Hematopoietic multipotent progenitor cell treated with erythropoietin and hydrocortisone succinate and interleukin-3 and kit ligand, for 6 days (in vitro differentiated cells): ENCODE measurements around the gene COA8.
A peak's percentile ranks its signal among the peaks of the same experiment; 100 is the strongest.

Experiments used
- DNase-seq: peaks from one replicate; pipeline ENCODE4 v3.0.0-alpha.2; 2015

Gene COA8

DNA sequence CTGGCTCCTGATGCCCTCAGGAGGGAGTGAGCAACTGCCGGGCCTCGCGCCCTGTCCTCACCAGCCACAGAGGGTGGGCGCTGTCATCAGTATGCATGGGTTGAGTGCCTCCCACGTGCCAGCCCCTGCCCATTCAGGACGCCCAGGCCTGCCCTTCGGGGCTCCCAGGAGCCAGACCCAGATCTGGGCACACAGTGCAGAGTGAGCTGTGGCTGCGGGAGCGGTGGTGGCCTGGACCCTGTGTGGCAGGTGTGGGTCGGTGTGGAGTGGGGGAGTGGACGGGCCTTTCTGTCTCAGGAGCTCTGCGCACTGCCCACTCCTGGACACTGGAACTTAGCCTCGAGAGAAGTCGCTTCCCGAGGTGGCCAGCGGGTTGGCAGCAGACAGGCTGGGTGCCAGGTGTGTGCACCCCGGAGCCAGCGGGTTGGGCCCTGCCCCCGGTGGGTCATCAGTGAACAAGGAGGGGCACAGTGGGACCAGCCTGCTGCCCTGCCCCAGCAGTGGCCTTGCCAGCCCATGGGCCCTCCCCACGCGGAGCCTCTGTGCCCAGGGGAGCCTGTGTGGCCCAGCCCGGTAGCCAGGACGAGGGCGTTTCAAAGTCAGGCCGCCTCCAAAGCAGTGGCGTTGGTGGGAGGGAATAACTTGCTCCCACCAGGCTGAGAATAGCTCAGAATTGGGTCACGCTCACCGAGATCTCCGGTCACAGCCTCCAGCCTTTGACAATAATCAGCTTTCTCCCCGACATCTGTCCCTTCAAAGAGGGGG, 24.3 kb upstream of the COA8 start:
- no peak for DNase-seq

- no peak for DNase-seq
These were observed 23.5 kb upstream of the COA8 start for GRCh38 chr14:103539056-103539825.

- DNase-seq = no peak
These were observed 21.7 kb upstream of the COA8 start for GRCh38 chr14:103540821-103541708.

GRCh38 chr14:103541709-103542604, 20.8 kb upstream of the COA8 start:
- DNase-seq = no peak

DNA sequence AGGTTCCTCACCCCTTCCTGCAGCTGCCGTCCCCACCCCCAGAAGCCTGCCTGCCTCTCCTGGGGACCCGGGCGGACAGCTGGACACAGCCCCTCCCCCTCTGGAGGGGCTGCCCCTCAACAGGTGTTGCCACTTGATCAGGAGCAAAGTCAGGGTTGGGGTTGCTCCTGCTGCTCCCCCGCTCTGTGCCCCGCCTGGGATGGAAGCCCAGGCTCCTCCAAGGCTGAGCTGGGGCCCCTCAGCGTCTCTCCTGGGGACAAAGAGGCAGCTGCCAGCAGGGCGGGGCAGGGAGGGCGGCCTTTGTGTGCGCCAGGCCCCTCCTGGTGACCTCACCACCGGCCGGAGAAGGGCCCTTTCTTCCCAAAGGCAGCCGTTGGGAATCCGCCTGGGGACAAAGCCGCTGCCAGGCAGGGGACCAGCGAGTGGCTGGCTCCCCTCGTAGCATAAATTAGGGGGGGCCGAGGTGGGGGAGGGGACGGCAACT, 20.1 kb upstream of the COA8 start:
- no peak for DNase-seq

DNA sequence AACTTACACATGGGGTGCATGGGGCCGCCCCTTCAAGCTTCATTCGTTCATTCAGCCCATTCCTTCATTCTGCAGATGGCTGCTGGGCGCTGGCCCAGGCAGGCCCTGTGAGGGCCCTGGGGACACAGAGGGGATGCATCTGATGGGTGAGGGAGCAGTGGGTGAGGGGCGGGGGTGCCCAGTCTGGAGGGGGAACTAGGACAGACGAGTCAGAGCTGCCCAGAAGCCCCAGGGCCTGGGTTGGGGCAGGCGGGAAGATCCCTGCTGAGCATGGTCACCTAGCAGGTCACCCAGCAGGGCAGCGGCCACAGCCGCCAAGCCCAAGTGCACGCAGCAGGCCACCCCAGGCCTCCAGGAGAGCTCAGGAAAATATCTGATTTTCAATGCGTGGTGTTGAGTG, 19.6 kb upstream of the COA8 start:
- DNase-seq = no peak

- no peak for DNase-seq
These were observed 18.9 kb upstream of the COA8 start for GRCh38 chr14:103543721-103544387.

DNA sequence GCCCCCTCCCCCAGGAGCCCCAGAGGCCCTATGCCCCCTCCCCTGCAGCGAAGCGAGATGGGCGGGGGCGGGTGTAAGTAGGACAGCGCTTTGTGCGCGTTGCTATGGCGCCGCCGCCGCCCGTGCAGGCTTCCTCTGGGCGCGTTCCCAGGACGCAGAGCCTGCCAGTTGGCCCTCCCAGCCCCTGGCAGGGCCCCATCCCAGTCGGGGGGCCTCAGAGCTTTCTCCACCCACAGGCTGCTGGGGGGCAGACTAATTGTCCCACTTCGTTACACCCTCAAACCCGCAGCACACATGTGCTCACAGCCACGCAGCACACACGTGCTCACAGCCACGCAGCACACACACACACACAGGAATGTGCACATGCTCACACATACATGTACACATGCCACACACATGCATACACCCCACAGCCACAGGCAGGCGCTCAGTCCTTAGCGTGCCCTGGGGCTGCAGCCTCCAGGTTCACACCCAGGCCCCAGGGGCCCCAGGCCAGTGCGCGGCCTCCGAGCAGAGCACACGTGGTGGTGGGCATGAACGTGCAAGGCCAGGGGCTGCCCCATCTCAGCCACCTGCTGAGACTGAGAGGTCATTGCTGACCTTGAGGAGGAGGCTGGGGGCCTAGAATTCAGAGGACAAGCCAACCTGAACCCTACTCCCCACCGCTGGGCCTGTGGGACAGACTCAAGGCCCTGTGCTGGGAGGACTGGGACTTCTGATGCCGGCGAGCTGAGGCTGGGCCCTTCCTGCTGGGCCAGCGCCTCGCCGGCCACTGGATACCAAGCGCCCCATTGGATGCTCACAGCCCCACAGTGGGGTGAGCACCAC, 18.2 kb upstream of the COA8 start:
- no peak for DNase-seq

GRCh38 chr14:103545219-103545914, 17.4 kb upstream of the COA8 start:
- no peak for DNase-seq

GRCh38 chr14:103545915-103546651, 16.7 kb upstream of the COA8 start:
- no peak for DNase-seq

GRCh38 chr14:103546652-103547454, 15.9 kb upstream of the COA8 start:
- peak; percentile 77 for DNase-seq

DNA sequence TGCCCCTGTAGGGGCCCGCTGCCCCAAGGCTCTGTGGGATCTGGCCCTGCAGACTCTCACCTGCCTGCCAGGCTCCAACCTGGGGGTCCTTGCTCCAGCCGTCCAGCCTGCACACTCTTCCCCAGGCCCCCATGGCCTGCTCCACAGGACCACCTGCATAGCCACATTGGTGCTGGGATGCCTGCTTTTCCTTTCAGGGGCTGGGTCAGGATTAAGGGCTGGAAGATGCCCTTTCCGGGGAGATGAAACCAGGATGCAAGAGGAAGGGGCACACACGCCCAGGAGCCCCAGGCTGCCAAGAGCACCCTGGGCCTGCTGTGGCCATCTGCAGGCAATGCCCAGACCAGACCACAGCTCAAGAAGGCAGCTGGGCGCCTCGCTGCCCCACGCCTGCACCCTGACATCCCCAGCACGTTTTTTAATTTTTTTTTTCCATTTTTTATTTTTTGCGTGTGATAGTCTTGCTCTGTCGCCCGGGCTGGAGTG, 15.3 kb upstream of the COA8 start:
- no peak for DNase-seq

DNA sequence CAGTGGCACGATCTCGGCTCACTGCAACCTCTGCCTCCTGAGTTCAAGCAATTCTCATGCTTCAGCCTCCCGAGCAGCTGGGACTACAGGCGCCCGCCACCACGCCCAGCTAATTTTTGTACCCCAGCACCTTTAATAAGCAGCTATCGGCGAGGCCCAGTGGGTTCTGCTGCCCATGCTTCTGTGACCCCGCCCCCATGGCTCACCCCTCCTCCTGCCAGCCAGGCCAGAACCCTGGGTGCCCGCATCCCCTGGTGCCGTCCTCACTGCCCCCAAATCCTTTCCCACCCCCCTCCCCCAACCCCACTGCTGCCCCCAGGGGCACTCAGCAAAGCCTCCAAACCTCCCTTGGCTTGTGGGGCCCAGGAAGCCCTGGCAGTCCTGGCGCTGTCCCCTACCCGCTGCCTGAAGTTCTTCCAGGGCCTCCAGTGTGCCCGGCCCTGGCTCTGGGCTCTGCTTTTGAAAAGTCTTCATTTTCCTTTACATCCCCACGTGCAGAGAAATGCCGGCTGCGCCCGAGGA, 14.8 kb upstream of the COA8 start:
- no peak for DNase-seq

- no peak for DNase-seq
These were observed 14.1 kb upstream of the COA8 start for GRCh38 chr14:103548463-103549351.

DNA sequence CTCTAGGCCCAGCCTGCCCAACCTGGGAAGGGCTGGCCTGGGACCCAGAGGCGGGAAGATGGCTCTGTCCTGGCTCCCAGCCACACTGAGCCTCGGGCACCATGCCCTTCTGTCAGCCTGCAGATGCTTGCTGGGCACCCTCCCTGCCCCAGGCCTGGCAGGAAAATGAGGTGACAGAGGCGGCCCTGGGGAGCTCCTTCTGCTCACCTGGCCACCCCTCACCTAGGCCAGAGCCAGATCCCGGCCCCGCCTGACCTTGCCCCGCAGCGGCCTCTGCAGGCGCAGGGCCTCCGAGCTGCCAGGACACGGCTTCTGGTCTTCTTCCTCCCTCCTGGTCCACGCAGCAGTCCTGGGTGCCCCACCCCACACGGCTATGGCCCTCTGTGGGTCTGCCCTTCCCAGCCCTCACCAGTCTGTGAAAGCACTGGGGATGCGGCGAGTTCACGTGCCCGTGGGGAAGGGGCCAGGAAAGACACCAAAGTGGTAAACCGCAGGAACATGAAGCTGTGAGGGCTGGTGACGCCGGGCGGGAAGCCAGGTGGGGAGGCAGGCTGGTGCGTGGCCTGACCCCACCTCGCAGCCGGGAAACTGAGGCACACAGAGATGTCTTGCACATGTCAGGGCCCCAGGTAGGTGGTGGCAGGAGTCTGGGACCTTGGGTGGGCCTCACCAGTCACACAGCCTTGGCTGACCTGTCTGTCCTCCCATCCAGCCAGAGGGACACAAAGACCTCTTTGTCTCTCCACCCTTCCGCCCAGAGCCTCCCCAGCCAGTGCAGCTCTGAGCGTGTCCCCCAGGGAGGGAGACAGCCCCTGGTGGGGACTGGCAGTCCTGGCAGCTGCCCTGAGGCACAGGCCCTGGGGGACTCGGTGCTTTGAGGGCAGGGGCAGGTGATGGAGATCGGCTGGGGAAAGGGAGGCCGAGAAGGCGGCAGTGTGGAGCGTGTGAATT, 13.1 kb upstream of the COA8 start:
- no peak for DNase-seq
